HT-29 (cell line): ENCODE data around the gene OPCML. TPM values are rescaled to one million over a fixed set of nuclear protein-coding genes. Genes with fewer than 3 reads are reported as not detected.
A peak's percentile ranks its signal among the peaks of the same experiment; 100 is the strongest.

Experiments
- DNase-seq: peaks from one replicate; pipeline ENCODE4 v3.0.0-alpha.2; 2015; ENCODE audit warnings: low spot score
- total RNA-seq: library from RNA; depleted of rRNA; stranded (reverse); fragments of >200 nt; shearing (Covaris generic); gene quantifications from 2 replicates; pipeline ENCODE4 v1.2.3, GENCODE V29; 2014

The OPCML gene
- total RNA-seq, 1 experiment from 2014 or later = not detected

- DNase-seq = no peak
Measured at GRCh38 chr11:133541021-133541719, 8.9 kb upstream of the OPCML start.

- DNase-seq = no peak
Measured at GRCh38 chr11:133536198-133536597, 3.9 kb upstream of the OPCML start.

GRCh38 chr11:133533205-133533604 lies 904 bp upstream of the OPCML start:
- DNase-seq = no peak

GRCh38 chr11:133531458-133531857 lies 843 bp downstream of the OPCML start:
- DNase-seq = no peak

- no peak for DNase-seq
Measured at GRCh38 chr11:133530501-133530835, 1.8 kb downstream of the OPCML start.

- DNase-seq = no peak
Measured at GRCh38 chr11:133529807-133530500, 2.3 kb downstream of the OPCML start.

GRCh38 chr11:133526790-133527189 lies 5.5 kb downstream of the OPCML start:
- DNase-seq = no peak

GRCh38 chr11:133525976-133526375 lies 6.3 kb downstream of the OPCML start:
- no peak for DNase-seq

- DNase-seq = no peak
Measured at GRCh38 chr11:133524488-133524887, 7.8 kb downstream of the OPCML start.

GRCh38 chr11:133522344-133522743 lies 10.0 kb downstream of the OPCML start:
- no peak for DNase-seq

GRCh38 chr11:133521502-133521901 lies 10.8 kb downstream of the OPCML start:
- DNase-seq = no peak

- peak; percentile 21 for DNase-seq
Measured at GRCh38 chr11:133520707-133521106, 11.6 kb downstream of the OPCML start.

GRCh38 chr11:133519560-133519959 lies 12.7 kb downstream of the OPCML start:
- no peak for DNase-seq

GRCh38 chr11:133518702-133519264 lies 13.5 kb downstream of the OPCML start:
- no peak for DNase-seq

- DNase-seq = no peak
Measured at GRCh38 chr11:133516845-133517244, 15.5 kb downstream of the OPCML start.

- DNase-seq = no peak
Measured at GRCh38 chr11:133515107-133515506, 17.2 kb downstream of the OPCML start.

GRCh38 chr11:133509924-133510697 lies 22.2 kb downstream of the OPCML start:
- DNase-seq = no peak

- DNase-seq = no peak
Measured at GRCh38 chr11:133508468-133508867, 23.8 kb downstream of the OPCML start.

GRCh38 chr11:133507185-133507584 lies 25.1 kb downstream of the OPCML start:
- DNase-seq = no peak

- no peak for DNase-seq
Measured at GRCh38 chr11:133506551-133507094, 25.7 kb downstream of the OPCML start.

GRCh38 chr11:133506023-133506422 lies 26.3 kb downstream of the OPCML start:
- DNase-seq = no peak

- DNase-seq = no peak
Measured at GRCh38 chr11:133504906-133505305, 27.4 kb downstream of the OPCML start.
